Muscle layer of duodenum (tissue), 2 donors: ENCODE data around the gene TARBP2.

Experiments
- H3K27ac ChIP-seq: one replicate; pipeline ENCODE4 v1.7.0; 2013; ENCODE audit warnings: mild to moderate bottlenecking, low read length
- H3K27me3 ChIP-seq: one replicate; pipeline ENCODE4 v1.7.0; 2013; ENCODE audit warnings: low read depth, mild to moderate bottlenecking, control low read depth, low read length
- H3K36me3 ChIP-seq, 2 donors: one replicate each; pipeline ENCODE4 v1.7.0; 2013; ENCODE audit warnings: low read length in 2 of 2, control low read depth in 1 of 2, mild to moderate bottlenecking in 1 of 2; ENCODE audit not compliant: insufficient read depth in 2 of 2, control insufficient read depth in 1 of 2
- H3K4me1 ChIP-seq, 2 donors: one replicate each; pipeline ENCODE4 v1.7.0; 2013; ENCODE audit warnings: low read length in 2 of 2, mild to moderate bottlenecking in 2 of 2, control low read depth in 1 of 2, moderate library complexity in 1 of 2; ENCODE audit not compliant: insufficient read depth in 2 of 2, control insufficient read depth in 1 of 2
- H3K4me3 ChIP-seq, 2 donors: one replicate each; pipeline ENCODE4 v1.7.0; 2013; ENCODE audit warnings: low read length in 2 of 2, low read depth in 1 of 2, mild to moderate bottlenecking in 1 of 2
- H3K9me3 ChIP-seq, 2 donors: one replicate each; pipeline ENCODE4 v1.7.0; 2013; ENCODE audit warnings: low read length in 2 of 2, control low read depth in 1 of 2, mild to moderate bottlenecking in 1 of 2; ENCODE audit not compliant: control insufficient read depth in 1 of 2
- donor health status: healthy.

The TARBP2 gene

GRCh38 chr12:53500776-53501614 lies at the start of gene TARBP2:
TARBP2 (plus strand) TSS chr12:53501283; CDS start chr12:53501409, 126 bp downstream.
- H3K36me3 ChIP-seq, result peaks cover 5 to 17% of the 10 kb centered on the region in 2 donors
- peak within 1 kb of the TSS; percentile 100 for H3K27ac ChIP-seq
- peak within 1 kb of the TSS; percentile 63 to 92 for H3K4me3 ChIP-seq
- H3K9me3 ChIP-seq, result no peaks in the 10 kb centered on the region
- H3K4me1 ChIP-seq, result peaks cover 18 to 30% of the 10 kb centered on the region in 2 donors
- no peaks in the 10 kb centered on the region for H3K27me3 ChIP-seq

GRCh38 chr12:53451661-53452158 lies 49.4 kb upstream of the TARBP2 start, which contains the start of gene PCBP2:
PCBP2 (plus strand) TSS chr12:53452102; CDS start chr12:53454801, 2,699 bp downstream.
- peaks cover 13 to 19% of the 10 kb centered on the region in 2 donors for H3K4me1 ChIP-seq
- no peaks in the 10 kb centered on the region for H3K27me3 ChIP-seq
- H3K36me3 ChIP-seq, result peaks cover 26 to 35% of the 10 kb centered on the region in 2 donors
- H3K27ac ChIP-seq, result peak within 1 kb of the TSS; percentile 85
- H3K9me3 ChIP-seq, result no peaks in the 10 kb centered on the region
- H3K4me3 ChIP-seq, result peak within 1 kb of the TSS; percentile 82 to 95

- peak overlapping the region; percentile 82 to 95 for H3K4me3 ChIP-seq
- no peaks in the 10 kb centered on the region for H3K9me3 ChIP-seq
- H3K27me3 ChIP-seq, result no peaks in the 10 kb centered on the region
- H3K4me1 ChIP-seq, result peaks cover 13 to 19% of the 10 kb centered on the region in 2 donors
- peak overlapping the region; percentile 85 for H3K27ac ChIP-seq
- H3K36me3 ChIP-seq, result peaks cover 31 to 42% of the 10 kb centered on the region in 2 donors
These were observed 48.7 kb upstream of the TARBP2 start for GRCh38 chr12:53452159-53453077.

- peak overlapping the region; percentile 78 for H3K27ac ChIP-seq
- peaks cover 39 to 50% of the 10 kb centered on the region in 2 donors for H3K36me3 ChIP-seq
- no peaks in the 10 kb centered on the region for H3K9me3 ChIP-seq
- no peaks in the 10 kb centered on the region for H3K27me3 ChIP-seq
- peak overlapping the region; percentile 82 to 95 for H3K4me3 ChIP-seq
- H3K4me1 ChIP-seq, result peaks cover 13 to 20% of the 10 kb centered on the region in 2 donors
These were observed 47.0 kb upstream of the TARBP2 start for GRCh38 chr12:53453953-53454640.

- H3K9me3 ChIP-seq, result no peaks in the 10 kb centered on the region
- H3K4me1 ChIP-seq, result peaks cover 13 to 25% of the 10 kb centered on the region in 2 donors
- no peaks in the 10 kb centered on the region for H3K27me3 ChIP-seq
- H3K36me3 ChIP-seq, result peaks cover 44 to 56% of the 10 kb centered on the region in 2 donors
- H3K27ac ChIP-seq, result no peak overlapping the region
- H3K4me3 ChIP-seq, result peak overlapping the region in 1 of 2 donors; percentile 95
These were observed 46.4 kb upstream of the TARBP2 start for GRCh38 chr12:53454707-53455106.

GRCh38 chr12:53456654-53457366 lies 44.3 kb upstream of the TARBP2 start:
- Histone ChIP-seq H3K27me3 (no peaks in the 10 kb centered on the region), H3K9me3 (no peaks in the 10 kb centered on the region), H3K4me1 (peaks cover 21 to 46% of the 10 kb centered on the region in 2 donors), H3K36me3 (peaks cover 65 to 77% of the 10 kb centered on the region in 2 donors), H3K4me3 (no peak overlapping the region), H3K27ac (no peak overlapping the region)

- Histone ChIP-seq H3K9me3 (no peaks in the 10 kb centered on the region), H3K27me3 (no peaks in the 10 kb centered on the region), H3K27ac (no peak overlapping the region), H3K4me3 (no peak overlapping the region), H3K4me1 (peaks cover 14 to 49% of the 10 kb centered on the region in 2 donors), H3K36me3 (peaks cover 86 to 99% of the 10 kb centered on the region in 2 donors)
These were observed 42.0 kb upstream of the TARBP2 start for GRCh38 chr12:53459097-53459496.

- Histone ChIP-seq H3K4me3 (no peak overlapping the region), H3K36me3 (peaks cover 84 to 99% of the 10 kb centered on the region in 2 donors), H3K27ac (no peak overlapping the region)
These were observed 40.0 kb upstream of the TARBP2 start for GRCh38 chr12:53461059-53461458.

GRCh38 chr12:53461591-53461990 lies 39.5 kb upstream of the TARBP2 start:
- no peak overlapping the region for H3K27ac ChIP-seq

More at GRCh38 chr12:53461059-53461458, 40.0 kb upstream of the TARBP2 start:
- Histone ChIP-seq H3K9me3 (no peaks in the 10 kb centered on the region), H3K4me1 (peaks cover 8 to 48% of the 10 kb centered on the region in 2 donors), H3K27me3 (no peaks in the 10 kb centered on the region)

GRCh38 chr12:53462935-53463334 lies 38.1 kb upstream of the TARBP2 start:
- Histone ChIP-seq H3K9me3 (no peaks in the 10 kb centered on the region), H3K4me1 (peaks cover 8 to 54% of the 10 kb centered on the region in 2 donors), H3K36me3 (peaks cover 89 to 99% of the 10 kb centered on the region in 2 donors), H3K27me3 (no peaks in the 10 kb centered on the region), H3K4me3 (no peak overlapping the region), H3K27ac (no peak overlapping the region)

More at GRCh38 chr12:53461591-53461990, 39.5 kb upstream of the TARBP2 start:
- peaks cover 85 to 99% of the 10 kb centered on the region in 2 donors for H3K36me3 ChIP-seq
- H3K4me3 ChIP-seq, result no peak overlapping the region
- H3K27me3 ChIP-seq, result no peaks in the 10 kb centered on the region
- peaks cover 8 to 54% of the 10 kb centered on the region in 2 donors for H3K4me1 ChIP-seq
- no peaks in the 10 kb centered on the region for H3K9me3 ChIP-seq
